ENCODE data around the gene JAGN1.
"Not testable (repeated sequence)": the region's sequence is repeated elsewhere in the genome, so short reads cannot be mapped to it uniquely, and the experiment has no call there.

The JAGN1 gene

DNA sequence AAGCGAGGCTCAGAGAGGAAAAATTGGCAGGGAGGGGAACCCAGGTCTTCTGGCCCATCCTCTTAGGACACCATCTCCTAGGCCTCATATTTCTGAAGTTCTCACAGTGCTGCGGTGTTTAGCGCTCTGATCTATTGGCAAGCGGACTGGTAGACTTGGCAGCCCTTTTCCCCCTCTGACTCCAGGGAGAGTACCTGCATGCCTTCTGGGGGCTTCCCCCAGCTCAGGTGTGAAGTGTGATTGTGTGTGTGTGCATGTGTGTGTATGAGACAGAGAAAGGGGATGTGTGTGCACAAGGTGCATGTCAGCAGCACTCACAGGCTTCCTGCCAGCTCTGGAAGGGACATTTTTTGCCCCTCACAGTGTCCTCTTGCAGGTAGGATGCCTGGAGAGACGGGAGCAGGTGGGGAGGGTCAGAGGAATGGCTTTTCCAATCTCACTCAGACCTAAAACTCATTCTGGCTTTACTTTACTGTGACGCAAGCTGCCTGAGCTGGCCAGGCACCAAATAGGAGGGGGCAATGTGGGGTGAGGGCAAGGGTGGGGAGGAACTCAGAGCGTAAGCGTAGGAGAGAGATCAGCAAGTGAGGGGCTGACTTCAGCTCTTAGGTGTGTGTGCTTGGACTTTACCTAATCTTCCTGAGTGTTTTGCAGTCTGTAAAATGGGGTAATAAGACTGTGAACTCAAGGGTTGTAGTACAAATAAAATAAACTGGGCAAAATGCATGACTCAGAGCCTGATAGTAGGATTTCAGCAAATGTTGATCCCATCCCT, 8.2 kb downstream of the JAGN1 start:
- DNase-seq (ENCODE audit: low spot score), result no peak

DNA sequence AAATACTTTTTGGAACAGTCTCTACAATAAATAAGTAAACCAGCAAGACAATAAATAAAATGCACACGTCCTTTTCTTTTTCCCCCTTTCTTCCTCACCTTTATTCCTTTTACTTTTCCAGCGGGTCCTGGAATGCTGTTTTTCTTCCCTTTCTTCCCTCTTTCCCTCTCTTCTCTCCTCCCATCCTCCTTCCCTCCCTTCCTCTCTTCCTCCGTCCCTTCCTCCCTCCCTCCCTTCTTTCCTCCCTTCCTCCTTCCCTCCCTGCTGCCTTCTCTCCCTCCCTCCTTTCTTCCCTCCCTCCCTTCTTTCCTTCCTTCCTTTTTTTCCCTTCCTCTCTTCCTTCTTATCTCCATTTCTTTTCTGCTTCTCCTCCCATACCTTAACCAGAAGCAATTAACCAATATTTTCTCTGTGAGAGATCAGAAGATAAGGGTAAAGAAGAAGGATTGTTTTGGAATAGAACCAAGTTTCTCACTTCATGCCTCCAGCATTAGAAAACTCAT, 8.9 kb downstream of the JAGN1 start:
- DNase-seq (ENCODE audit: low spot score), result no peak

DNA sequence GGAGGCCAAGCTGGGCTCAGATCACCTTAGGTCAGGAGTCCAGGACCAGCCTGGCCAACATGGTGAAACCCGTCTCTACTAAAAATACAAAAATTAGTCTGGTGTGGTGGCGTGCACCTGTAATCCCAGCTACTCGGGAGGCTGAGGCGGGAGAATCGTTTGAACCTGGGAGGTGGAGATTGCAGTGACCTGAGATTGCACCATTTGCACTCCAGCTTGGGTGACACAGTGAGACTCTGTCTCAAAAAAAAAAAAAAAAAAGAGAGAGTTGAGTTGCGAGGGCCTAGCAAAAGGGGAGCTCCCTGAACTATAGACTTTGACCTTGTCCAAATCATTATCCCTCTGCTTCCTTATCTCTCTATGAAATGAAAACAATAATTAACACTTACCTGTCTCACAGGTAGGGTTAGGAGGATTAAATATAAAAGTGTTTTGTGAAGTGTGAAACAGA, 10.6 kb downstream of the JAGN1 start:
- not testable (repeated sequence) for DNase-seq (ENCODE audit: low spot score)

DNA sequence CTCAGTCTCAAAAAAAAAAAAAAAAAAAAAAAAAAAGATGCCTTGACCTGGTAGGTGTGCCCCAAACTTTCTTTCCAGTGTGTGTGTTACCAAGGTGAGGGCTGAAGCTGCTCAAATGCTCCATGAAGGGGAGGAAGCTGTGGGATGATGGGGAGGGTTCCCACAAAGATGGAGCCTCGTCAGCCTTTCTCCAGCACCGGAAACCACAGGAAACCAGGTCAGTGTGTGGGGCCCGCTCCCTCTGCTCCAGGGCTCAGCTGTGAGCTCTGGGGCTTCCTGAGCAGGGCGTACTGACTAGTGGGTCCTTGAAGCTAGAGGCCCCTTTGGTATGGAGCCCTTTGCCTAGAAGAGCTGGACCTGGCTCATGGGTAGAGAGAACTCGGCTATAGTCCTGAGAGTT, 11.6 kb downstream of the JAGN1 start:
- DNase-seq (ENCODE audit: low spot score), result no peak

DNA sequence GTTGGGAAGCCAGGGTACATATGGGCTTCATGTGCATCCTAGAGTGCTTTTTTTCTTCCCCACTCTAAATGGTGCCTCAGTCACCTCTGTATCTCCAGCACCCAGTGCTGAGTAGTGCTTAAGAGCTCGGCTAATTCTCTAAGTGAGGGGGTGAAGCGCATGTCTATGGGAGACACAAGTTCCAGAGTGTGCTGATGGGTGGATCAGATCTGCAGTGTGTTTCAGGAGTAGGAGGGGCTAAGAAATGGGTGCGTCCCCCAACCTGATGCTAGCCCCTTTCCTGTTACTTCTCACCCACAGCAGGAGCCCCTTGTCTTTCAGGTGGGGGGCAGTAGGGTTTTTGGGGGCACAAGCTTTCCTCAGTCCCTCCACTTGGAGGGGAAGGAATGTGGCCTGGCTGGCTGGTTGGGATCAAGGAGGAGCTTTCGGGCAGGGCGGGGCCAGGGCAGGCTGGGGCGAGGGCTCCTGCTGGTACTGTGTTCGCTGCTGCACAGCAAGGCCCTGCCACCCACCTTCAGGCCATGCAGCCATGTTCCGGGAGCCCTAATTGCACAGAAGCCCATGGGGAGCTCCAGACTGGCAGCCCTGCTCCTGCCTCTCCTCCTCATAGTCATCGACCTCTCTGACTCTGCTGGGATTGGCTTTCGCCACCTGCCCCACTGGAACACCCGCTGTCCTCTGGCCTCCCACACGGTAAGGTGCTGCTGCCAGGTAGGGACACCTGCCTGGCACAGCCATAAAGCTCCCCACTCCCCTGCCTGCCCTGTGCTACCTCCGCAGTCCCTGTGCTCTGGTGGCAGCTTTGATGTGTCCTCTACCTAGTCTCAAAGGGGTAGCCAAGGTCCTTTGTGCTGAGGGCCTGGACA, 12.2 kb downstream of the JAGN1 start, which contains the start of gene IL17RE:
Gene IL17RE (plus strand): TSS at position 477 of the 866 bp plus-strand sequence. CDS start 85 bp downstream, at position 562.
- DNase-seq (ENCODE audit: low spot score), result peak; percentile 22

DNA sequence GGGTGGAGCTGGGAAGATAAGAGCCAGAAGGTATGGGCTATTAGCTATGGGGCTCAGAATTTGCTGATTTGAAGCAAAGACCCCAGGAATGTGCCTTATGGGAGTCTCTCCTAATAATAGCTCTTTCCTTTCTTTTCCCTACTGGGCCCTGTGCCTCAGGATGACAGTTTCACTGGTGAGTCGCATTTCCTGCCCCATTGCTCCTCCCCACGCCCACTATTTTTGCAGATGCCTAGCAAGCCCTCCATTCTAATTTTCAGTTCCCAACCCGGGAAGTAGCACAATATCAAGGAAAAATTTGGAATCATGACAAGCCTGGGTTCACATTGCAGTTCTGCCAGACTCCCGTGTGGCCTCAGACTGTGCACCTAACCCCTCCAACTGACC, 12.8 kb downstream of the JAGN1 start:
- DNase-seq (ENCODE audit: low spot score), result peak; percentile 74

DNA sequence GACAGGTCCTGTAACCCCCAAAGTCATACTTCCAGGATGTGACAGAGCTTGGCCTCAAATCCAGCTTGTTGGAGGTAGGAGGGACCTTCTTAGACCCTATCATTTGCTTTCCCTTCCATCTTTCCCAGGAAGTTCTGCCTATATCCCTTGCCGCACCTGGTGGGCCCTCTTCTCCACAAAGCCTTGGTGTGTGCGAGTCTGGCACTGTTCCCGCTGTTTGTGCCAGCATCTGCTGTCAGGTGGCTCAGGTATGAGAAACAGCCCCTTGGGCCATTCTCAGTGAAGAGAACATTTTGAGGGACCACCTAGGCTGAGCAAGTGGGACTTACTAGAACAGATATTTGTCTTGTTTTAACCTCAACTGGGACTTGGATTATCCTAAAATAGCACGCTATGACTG, 13.5 kb downstream of the JAGN1 start:
- no peak for DNase-seq (ENCODE audit: low spot score)

DNA sequence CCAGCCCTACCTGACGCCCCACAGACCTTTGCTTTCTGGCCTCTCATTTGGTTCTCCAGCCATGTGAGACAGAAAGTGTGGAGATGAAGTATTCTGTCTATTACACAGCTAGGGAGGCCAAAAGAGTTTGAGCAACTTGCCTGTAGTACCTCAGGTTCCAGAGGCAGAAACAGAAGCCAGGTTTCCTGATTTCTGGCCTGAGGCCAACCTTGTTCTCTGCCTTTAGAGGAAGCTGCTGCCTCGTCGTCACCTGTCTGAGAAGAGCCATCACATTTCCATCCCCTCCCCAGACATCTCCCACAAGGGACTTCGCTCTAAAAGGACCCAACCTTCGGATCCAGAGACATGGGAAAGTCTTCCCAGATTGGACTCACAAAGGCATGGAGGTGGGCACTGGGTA, 16.1 kb downstream of the JAGN1 start:
- no peak for DNase-seq (ENCODE audit: low spot score)

DNA sequence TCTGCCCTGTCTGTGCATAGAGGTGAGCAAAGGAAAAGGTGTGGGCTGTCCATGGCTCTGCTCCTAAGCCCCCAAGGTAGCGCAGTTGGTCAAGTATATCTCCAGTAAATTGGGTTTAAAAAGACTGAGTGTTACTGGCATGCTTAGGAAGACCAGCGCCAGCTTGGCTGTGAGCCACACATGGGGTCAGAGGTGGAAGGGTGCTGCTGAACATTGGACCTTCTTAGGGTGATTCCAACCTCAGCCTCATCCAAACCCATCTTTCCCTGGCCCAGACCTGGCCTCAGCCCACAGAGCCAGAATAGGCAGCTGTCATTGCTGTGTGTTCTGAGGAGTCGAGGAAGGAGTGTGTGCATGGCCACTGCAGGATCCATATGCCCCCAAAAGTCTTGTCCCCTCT, 17.9 kb downstream of the JAGN1 start:
- DNase-seq (ENCODE audit: low spot score), result no peak

DNA sequence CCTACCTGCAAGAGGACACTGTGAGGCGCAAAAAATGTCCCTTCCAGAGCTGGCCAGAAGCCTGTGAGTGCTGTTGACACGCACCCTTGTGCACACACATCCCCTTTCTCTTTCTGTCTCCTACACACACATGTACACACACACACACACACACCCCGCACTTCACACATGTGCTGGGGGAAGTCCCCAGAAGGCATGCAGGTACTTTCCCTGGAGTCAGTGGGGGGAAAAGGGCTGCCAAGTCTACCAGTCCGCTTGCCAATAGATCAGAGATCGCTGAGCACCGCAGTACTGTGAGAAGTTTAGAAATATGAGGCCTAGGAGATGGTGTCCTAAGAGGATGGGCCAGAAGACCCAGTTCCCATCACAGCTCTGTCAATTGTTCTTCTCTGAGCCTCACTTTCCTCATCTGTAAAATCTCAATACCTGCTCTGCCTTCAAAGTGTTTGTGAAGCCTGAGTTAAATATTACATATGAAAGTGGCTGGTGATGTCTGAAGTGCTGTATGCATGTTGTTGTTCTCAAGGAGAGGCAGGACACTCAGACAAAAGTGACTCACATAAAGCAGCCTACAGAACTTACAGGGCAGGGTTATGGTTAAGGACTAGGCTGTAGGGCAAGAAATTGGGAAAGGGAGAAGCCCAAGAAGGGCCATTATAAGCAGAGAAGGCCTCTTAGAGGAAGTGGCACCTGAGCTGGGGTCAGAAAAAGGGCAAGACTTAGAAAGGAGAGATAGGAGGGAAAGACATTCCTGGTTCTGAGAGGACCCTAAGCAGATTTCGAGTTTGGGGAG, 19.0 kb downstream of the JAGN1 start:
- no peak for DNase-seq (ENCODE audit: low spot score)

DNA sequence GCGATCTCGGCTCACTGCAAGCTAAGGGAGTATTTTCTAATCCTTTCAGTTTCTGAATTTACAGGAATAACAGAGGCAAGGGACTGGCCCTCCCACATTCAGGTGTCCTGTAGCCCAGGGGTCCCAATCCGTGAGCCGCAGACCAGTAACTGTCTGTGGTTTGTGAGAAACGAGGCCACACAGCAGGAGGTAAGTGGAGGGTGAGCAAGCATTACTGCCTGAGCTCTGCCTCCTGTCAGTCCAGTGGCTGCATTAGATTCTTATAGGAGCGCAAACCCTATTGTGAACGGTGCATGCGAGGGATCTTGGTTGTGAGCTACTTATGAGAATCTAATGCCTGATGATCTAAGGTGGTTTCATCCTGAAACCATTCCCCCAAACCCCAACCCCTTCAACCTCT, 21.5 kb downstream of the JAGN1 start:
- no peak for DNase-seq (ENCODE audit: low spot score)

DNA sequence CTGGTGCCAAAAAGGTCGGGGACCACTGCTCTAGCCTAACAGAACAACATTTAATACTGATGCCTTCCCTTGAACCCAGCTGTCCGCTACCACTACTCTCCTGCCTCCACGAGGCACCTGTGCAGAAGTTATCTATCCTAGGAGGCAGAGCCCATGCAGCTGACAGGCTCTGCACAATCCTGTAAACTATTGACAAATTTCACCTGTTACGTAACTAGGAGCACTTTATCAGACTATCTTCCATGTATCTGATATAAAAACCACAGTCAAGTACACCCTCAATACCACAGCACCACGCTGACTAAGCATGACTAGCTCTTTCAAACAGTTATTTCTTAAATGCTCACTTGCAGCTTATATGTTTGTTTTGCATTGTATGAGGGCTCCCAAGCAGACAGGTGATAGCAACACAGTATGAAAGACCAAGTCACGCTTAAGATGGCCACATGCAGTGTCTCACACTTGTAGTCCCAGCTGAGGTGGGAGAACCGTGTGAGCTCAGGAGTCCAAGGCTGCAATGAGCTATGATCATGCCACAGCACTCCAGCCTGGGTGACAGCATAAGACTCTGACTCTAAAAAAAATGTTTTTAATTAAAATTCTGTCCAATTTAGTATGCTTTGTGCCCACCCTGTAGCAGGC, 22.0 kb downstream of the JAGN1 start:
- peak; percentile 39 for DNase-seq (ENCODE audit: low spot score)

DNA sequence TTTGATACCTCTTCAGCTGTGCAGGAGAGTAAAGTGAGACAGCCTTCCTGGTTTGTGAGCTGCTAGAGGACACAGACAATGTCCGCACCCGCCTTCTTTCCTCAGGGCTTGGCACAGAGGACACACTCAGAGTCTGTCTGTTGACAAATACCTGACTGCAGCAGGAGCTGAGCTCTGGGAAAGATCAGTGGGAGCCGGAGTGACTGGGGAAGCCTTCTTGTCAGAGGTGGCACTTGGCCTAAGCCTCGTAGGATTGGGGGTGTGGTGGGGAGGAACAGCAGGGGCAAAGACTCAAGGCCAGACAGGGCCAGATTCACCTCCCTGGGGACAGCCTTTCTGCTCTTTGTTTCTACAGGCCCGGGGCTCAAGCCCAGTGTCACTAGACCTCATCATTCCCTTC, 23.2 kb downstream of the JAGN1 start:
- no peak for DNase-seq (ENCODE audit: low spot score)

DNA sequence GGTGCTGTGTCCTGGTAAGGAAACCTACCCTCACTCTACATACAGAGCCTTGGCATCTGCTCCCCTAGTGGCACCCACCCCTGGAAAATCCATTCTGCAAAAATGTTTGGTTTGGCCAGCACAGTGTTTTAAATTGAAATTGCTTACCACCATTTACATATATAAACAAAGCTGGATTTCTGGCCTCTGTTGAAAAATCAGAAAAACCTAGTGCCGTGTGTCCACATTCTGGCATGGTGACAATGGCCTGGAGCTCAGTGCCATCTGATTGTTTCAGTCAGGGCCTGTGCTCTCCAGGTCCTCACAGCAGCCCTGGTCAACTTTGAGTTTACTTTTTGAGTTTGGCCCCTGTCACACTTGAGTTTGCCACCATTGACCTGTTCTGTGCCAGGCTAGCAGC, 23.6 kb downstream of the JAGN1 start:
- DNase-seq (ENCODE audit: low spot score), result no peak

DNA sequence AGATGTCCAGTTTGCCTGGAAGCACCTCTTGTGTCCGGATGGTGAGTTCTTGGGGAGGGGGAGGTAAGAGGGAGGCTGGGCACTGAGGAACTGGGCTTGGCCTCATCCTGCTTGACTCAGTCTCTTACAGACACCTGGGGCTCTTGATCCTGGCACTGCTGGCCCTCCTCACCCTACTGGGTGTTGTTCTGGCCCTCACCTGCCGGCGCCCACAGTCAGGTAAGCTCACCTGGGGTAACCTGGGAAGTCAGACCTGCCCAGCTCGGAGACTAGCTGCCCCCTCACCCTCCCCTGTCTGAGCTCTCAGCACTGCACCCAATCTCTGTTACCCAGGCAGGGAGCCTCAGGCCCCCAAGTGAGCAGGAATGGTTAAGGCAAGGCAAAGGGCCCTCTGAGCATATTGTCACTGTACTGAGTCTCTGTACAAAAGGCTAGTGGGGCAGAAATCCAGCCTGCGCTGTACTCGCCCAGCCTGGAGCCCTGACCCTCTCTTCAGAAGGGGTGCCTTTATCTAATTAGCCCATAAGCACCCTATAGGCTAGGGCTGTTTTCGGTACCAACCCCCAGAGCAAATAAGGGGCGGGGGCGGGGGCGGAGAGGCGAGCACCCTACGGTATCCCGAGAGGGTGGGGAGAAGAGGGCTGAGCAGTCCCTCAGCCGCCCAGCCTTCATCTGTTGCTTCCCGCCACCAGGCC, 24.3 kb downstream of the JAGN1 start:
- DNase-seq (ENCODE audit: low spot score), result no peak

DNA sequence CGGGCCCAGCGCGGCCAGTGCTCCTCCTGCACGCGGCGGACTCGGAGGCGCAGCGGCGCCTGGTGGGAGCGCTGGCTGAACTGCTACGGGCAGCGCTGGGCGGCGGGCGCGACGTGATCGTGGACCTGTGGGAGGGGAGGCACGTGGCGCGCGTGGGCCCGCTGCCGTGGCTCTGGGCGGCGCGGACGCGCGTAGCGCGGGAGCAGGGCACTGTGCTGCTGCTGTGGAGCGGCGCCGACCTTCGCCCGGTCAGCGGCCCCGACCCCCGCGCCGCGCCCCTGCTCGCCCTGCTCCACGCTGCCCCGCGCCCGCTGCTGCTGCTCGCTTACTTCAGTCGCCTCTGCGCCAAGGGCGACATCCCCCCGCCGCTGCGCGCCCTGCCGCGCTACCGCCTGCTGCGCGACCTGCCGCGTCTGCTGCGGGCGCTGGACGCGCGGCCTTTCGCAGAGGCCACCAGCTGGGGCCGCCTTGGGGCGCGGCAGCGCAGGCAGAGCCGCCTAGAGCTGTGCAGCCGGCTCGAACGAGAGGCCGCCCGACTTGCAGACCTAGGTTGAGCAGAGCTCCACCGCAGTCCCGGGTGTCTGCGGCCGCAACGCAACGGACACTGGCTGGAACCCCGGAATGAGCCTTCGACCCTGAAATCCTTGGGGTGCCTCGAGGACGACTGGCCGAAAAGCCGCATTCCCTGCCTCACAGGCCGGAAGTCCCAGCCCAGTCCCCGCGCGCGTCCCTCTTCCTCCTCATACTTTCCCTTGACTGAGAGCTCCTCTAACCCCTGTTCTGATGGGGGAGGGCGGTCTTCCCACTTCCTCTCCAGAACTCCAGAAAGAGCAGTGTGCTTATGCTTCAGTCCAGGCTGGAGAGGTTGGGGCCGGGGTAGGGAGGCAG, 25.1 kb downstream of the JAGN1 start:
- peak; percentile 80 for DNase-seq (ENCODE audit: low spot score)

DNA sequence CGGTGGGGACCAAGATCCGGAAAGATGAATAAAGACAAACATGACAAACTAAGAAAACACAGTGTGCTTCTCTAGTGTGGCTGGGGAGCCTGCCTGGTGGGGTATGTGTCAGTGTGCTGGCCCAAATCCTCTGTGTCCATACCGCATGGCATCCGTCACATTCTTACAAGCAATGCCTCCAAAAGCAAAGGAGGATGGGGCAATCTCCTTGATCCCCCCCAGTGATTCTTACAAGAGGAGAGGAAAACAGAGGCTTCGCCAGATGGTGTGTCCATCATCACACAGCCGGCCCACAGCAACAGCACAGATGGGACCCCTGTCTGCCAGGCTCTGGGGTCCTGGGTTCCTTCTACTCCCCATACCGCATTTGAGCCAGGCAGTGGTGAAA, 25.9 kb downstream of the JAGN1 start:
- DNase-seq (ENCODE audit: low spot score), result peak; percentile 61

DNA sequence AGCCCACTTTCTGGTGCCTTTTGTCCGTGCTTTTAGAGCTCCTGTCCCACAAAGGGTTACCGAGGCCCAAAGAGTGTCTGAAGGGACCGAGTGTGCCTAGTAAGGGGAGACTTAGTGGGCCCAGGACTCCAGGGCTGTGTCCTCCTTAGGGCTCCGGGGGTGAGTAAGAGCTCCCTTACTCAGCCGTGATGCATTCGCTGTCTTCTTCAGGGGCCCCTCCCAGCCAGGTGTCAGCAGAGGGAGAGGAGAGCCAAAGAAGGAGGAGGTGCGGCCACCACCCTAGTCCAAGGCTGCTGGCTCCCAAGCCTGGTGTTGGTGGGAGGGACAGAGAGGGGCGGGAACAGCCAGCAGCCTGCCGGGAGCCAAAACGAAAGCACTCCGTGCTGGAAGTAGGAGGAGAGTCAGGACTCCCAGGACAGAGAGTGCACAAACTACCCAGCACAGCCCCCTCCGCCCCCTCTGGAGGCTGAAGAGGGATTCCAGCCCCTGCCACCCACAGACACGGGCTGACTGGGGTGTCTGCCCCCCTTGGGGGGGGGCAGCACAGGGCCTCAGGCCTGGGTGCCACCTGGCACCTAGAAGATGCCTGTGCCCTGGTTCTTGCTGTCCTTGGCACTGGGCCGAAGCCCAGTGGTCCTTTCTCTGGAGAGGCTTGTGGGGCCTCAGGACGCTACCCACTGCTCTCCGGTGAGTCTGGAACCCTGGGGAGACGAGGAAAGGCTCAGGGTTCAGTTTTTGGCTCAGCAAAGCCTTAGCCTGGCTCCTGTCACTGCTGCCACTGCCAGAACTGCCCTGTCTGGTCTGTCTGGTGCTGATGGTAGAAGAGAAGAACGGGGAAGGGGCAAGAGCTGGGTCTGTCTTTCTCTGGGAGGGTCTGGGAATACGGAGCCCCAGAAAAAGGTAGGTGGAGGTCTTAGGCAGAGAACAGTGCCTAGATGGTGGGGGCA, 26.6 kb downstream of the JAGN1 start, which contains the start of gene IL17RC:
Gene IL17RC (plus strand): TSS at position 365 of the 947 bp plus-strand sequence. CDS start 218 bp downstream, at position 583.
- peak; percentile 94 for DNase-seq (ENCODE audit: low spot score)

DNA sequence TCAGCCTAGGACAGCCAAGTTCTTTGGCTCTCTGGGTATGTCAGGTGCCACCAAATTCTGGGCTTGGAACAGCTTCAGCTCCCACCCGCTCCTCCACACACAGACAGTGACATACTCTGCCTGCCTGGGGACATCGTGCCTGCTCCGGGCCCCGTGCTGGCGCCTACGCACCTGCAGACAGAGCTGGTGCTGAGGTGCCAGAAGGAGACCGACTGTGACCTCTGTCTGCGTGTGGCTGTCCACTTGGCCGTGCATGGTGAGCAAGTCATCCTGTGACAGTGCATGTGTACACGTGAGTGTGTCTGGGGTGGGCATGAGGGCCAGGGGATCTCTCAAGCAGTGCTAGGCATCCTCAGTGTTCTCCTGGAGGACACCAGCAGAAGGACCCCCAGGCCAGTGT, 27.4 kb downstream of the JAGN1 start:
- DNase-seq (ENCODE audit: low spot score), result no peak

Data from GM03348 (cell line).